Neural progenitor cell (in vitro differentiated cells): ENCODE measurements around the gene FAM174A.

ENCODE experiments used
- EZH2 ChIP-seq: fragments of 200-600 bp; sonication (generic); IDR thresholded peaks from 2 replicates; pipeline ENCODE4 v1.6.1; 2017; ENCODE audit warnings: antibody characterized with exemption, mild to moderate bottlenecking, moderate library complexity
- EZH2phosphoT487 ChIP-seq: fragments of 200-600 bp; sonication (generic); IDR thresholded peaks from 2 replicates; pipeline ENCODE4 v1.6.1; 2017; ENCODE audit warnings: antibody characterized with exemption
- TF ChIP-seq, protein P1 (sequence below): fragments of 200-600 bp; sonication (generic); IDR thresholded peaks from 2 replicates; pipeline ENCODE4 v1.5.1; 2017; ENCODE audit warnings: antibody characterized with exemption, mild to moderate bottlenecking

DNA sequence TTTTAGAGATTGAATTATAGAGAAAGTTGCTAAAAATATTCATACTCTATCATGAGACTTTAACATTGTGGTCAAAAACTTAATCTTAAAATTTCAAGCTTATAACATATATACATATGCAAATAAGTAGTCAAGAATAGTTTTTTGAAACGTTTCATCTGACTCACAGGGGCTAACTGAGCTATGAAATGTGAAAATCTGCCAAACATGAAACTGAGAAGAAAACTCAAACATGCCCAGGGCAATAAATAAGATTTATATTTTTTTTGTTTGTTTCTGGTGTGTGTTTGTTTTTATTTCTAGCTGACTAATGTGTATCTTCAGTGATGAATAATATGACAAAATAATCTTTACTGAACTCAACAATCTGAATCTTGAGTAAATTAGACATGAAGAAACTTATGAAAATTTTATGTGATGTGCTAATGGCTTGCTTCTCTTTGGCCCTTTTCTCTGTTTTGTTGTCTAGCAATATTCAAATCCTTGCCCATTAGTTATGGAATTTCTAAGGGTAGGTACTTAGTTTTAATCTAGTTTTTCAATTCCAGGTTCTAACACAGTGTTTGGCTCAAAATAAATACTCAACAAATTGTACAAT, 99.9 kb downstream of the FAM174A start:
- TF ChIP-seq, protein P1, sequence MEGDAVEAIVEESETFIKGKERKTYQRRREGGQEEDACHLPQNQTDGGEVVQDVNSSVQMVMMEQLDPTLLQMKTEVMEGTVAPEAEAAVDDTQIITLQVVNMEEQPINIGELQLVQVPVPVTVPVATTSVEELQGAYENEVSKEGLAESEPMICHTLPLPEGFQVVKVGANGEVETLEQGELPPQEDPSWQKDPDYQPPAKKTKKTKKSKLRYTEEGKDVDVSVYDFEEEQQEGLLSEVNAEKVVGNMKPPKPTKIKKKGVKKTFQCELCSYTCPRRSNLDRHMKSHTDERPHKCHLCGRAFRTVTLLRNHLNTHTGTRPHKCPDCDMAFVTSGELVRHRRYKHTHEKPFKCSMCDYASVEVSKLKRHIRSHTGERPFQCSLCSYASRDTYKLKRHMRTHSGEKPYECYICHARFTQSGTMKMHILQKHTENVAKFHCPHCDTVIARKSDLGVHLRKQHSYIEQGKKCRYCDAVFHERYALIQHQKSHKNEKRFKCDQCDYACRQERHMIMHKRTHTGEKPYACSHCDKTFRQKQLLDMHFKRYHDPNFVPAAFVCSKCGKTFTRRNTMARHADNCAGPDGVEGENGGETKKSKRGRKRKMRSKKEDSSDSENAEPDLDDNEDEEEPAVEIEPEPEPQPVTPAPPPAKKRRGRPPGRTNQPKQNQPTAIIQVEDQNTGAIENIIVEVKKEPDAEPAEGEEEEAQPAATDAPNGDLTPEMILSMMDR, result no peak
- TF ChIP-seq EZH2 (no peak), EZH2phosphoT487 (no peak)
